ENCODE data around the gene ACOT9. TPM values are rescaled to one million over a fixed set of nuclear protein-coding genes. Genes with fewer than 3 reads are reported as not detected.
A peak's percentile ranks its signal among the peaks of the same experiment; 100 is the strongest.

The ACOT9 gene
- total RNA-seq, 1 donor from 2014 or later, result 59.6 TPM

DNA sequence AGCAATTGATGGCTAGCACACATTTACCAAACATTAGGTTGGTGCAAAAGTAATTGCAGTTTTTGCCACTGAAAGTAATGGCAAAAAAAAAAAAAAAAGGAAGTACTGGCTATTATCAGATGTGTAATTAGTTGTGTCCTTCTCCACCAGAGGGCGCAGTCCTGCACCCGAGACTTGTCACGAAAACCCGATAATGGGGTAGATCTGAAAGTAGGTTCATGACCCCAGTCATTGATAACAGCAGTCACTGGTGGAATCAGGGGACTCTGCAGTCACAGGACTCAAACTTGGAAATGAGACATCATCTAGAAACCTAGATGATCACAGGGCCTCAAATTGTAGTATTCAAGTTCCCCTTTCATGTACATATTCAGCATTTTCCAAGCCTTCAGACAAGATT, 13.1 kb upstream of the ACOT9 start:
- no peak overlapping the region for H2AFZ ChIP-seq (ENCODE audit: low read depth, low read length)
- Mint-ChIP-seq H3K27ac (ENCODE audit: unreplicated experiment) (no peak overlapping the region), H3K36me3 (ENCODE audit: low read depth, unreplicated experiment) (no peaks in the 10 kb centered on the region), H3K4me1 (ENCODE audit: low read depth, unreplicated experiment) (no peaks in the 10 kb centered on the region), H3K27me3 (ENCODE audit: low read depth, unreplicated experiment) (no peaks in the 10 kb centered on the region), H3K9me3 (ENCODE audit: unreplicated experiment) (no peaks in the 10 kb centered on the region), H3K4me3 (ENCODE audit: unreplicated experiment) (no peak overlapping the region)
- H3K27ac ChIP-seq (ENCODE audit: low read depth, low read length), result no peak overlapping the region
- H3K79me2 ChIP-seq (ENCODE audit: insufficient read depth, low read length), result no peaks in the 10 kb centered on the region
- H3K9ac ChIP-seq (ENCODE audit: low read length), result no peak overlapping the region
- no peak overlapping the region for H3K4me2 ChIP-seq (ENCODE audit: low read length)
- TF ChIP-seq, protein P1, sequence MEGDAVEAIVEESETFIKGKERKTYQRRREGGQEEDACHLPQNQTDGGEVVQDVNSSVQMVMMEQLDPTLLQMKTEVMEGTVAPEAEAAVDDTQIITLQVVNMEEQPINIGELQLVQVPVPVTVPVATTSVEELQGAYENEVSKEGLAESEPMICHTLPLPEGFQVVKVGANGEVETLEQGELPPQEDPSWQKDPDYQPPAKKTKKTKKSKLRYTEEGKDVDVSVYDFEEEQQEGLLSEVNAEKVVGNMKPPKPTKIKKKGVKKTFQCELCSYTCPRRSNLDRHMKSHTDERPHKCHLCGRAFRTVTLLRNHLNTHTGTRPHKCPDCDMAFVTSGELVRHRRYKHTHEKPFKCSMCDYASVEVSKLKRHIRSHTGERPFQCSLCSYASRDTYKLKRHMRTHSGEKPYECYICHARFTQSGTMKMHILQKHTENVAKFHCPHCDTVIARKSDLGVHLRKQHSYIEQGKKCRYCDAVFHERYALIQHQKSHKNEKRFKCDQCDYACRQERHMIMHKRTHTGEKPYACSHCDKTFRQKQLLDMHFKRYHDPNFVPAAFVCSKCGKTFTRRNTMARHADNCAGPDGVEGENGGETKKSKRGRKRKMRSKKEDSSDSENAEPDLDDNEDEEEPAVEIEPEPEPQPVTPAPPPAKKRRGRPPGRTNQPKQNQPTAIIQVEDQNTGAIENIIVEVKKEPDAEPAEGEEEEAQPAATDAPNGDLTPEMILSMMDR (IDR thresholded peaks at IDR 0.05; ENCODE audit: insufficient read depth, low read depth, low read length), result peak; percentile 39
- no peak for TF ChIP-seq EZH2 (IDR thresholded peaks at IDR 0.05; ENCODE audit: insufficient read depth, low read length)
- FAIRE-seq (no peak), DNase-seq (ENCODE audit: low read depth) (peak; percentile 5)
- no peaks in the 10 kb centered on the region for H4K20me1 ChIP-seq (ENCODE audit: insufficient read depth, low read length)
- peaks cover 7% of the 10 kb centered on the region for H3K4me1 ChIP-seq (ENCODE audit: insufficient read depth, low read length)
- H3K9me3 ChIP-seq (ENCODE audit: insufficient read depth, low read depth, low read length), result no peaks in the 10 kb centered on the region
- no peaks in the 10 kb centered on the region for H3K27me3 ChIP-seq (ENCODE audit: insufficient read depth, low read length)
- no peak overlapping the region for H3K4me3 ChIP-seq (ENCODE audit: insufficient read depth, low read depth, low read length)
- no peaks in the 10 kb centered on the region for H3K36me3 ChIP-seq (ENCODE audit: insufficient read depth, low read length)

DNA sequence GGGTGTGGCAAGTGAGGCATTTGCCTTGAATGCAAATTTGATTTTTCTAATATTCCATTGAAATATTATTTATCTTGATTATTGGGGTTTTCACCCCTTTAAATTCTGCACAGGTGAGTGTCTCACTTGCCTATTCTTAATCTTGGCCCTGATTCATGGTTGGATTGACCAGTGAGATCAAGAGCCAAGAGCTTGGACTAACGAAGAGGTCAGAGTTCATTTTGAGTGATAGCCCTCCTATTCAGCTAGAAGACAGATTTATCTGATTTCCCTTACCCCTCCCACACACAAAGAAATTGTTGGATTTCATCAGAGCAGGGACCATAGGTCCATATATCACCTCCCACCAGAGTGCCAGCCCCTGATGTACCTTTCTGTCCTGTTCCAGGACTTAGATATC, 11.6 kb upstream of the ACOT9 start:
- H3K9me3 ChIP-seq (ENCODE audit: insufficient read depth, low read depth, low read length), result no peaks in the 10 kb centered on the region
- no peak overlapping the region for H3K9ac ChIP-seq (ENCODE audit: low read length)
- Mint-ChIP-seq H3K4me1 (ENCODE audit: low read depth, unreplicated experiment) (no peaks in the 10 kb centered on the region), H3K9me3 (ENCODE audit: unreplicated experiment) (no peaks in the 10 kb centered on the region), H3K27ac (ENCODE audit: unreplicated experiment) (no peak overlapping the region), H3K36me3 (ENCODE audit: low read depth, unreplicated experiment) (no peaks in the 10 kb centered on the region), H3K4me3 (ENCODE audit: unreplicated experiment) (no peak overlapping the region), H3K27me3 (ENCODE audit: low read depth, unreplicated experiment) (no peaks in the 10 kb centered on the region)
- TF ChIP-seq EZH2 (IDR thresholded peaks at IDR 0.05; ENCODE audit: insufficient read depth, low read length), result no peak
- TF ChIP-seq, protein P1 (IDR thresholded peaks at IDR 0.05; ENCODE audit: insufficient read depth, low read depth, low read length), result no peak
- H4K20me1 ChIP-seq (ENCODE audit: insufficient read depth, low read length), result no peaks in the 10 kb centered on the region
- H3K36me3 ChIP-seq (ENCODE audit: insufficient read depth, low read length), result no peaks in the 10 kb centered on the region
- no peaks in the 10 kb centered on the region for H3K27me3 ChIP-seq (ENCODE audit: insufficient read depth, low read length)
- H3K4me1 ChIP-seq (ENCODE audit: insufficient read depth, low read length), result peaks cover 7% of the 10 kb centered on the region
- no peak overlapping the region for H3K4me3 ChIP-seq (ENCODE audit: insufficient read depth, low read depth, low read length)
- no peak overlapping the region for H3K4me2 ChIP-seq (ENCODE audit: low read length)
- FAIRE-seq (no peak), DNase-seq (ENCODE audit: low read depth) (no peak)
- H3K27ac ChIP-seq (ENCODE audit: low read depth, low read length), result no peak overlapping the region
- H3K79me2 ChIP-seq (ENCODE audit: insufficient read depth, low read length), result no peaks in the 10 kb centered on the region
- no peak overlapping the region for H2AFZ ChIP-seq (ENCODE audit: low read depth, low read length)

DNA sequence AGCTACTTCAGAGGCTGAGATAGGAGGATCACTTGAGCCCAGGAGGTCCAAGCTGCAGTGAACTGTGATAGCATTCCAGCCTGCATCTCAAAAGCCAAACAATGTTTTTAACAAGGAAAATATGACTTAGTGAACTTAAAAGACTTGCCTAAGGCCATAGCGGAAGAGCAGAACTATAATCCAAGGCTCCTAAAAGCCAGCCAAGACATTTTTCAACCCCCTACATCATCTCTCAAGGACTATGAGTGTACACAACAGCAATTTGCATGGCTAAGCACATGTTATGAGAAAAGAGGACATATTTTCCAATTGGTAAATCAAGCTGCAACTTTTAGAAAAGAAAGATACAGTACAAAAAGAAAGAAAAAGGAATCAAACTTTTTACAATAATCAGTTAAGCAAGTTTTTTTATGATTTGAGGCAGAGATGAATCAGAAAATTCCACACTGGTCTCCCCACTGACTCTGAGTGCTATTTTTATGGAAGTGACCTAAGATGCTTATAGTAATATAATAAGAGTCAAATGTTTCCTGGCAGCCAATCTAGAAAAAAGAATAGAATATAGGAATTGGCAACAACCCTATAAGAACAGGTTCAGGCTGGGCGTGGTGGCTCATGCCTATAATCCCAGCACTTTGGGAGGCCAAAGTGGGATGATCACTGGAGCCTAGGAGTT, 9.8 kb upstream of the ACOT9 start:
- H3K9me3 ChIP-seq (ENCODE audit: insufficient read depth, low read depth, low read length), result no peaks in the 10 kb centered on the region
- peak overlapping the region; percentile 58 for H3K27ac ChIP-seq (ENCODE audit: low read depth, low read length)
- peak overlapping the region; percentile 41 for H3K9ac ChIP-seq (ENCODE audit: low read length)
- peak overlapping the region; percentile 29 for H3K4me2 ChIP-seq (ENCODE audit: low read length)
- no peaks in the 10 kb centered on the region for H3K9me3 Mint-ChIP-seq (ENCODE audit: unreplicated experiment)
- peak overlapping the region; percentile 26 for H2AFZ ChIP-seq (ENCODE audit: low read depth, low read length)
- peaks cover 7% of the 10 kb centered on the region for H3K4me1 ChIP-seq (ENCODE audit: insufficient read depth, low read length)
- H3K4me3 ChIP-seq (ENCODE audit: insufficient read depth, low read depth, low read length), result no peak overlapping the region
- no peaks in the 10 kb centered on the region for H3K79me2 ChIP-seq (ENCODE audit: insufficient read depth, low read length)
- H3K36me3 Mint-ChIP-seq (ENCODE audit: low read depth, unreplicated experiment), result no peaks in the 10 kb centered on the region
- DNase-seq (ENCODE audit: low read depth) (peak; percentile 62), FAIRE-seq (peak; percentile 37)
- H3K36me3 ChIP-seq (ENCODE audit: insufficient read depth, low read length), result no peaks in the 10 kb centered on the region
- TF ChIP-seq, protein P1 (IDR thresholded peaks at IDR 0.05; ENCODE audit: insufficient read depth, low read depth, low read length), result no peak
- TF ChIP-seq EZH2 (IDR thresholded peaks at IDR 0.05; ENCODE audit: insufficient read depth, low read length), result no peak
- no peak overlapping the region for H3K4me3 Mint-ChIP-seq (ENCODE audit: unreplicated experiment)
- no peaks in the 10 kb centered on the region for H3K27me3 Mint-ChIP-seq (ENCODE audit: low read depth, unreplicated experiment)
- no peak overlapping the region for H3K27ac Mint-ChIP-seq (ENCODE audit: unreplicated experiment)
- no peaks in the 10 kb centered on the region for H3K27me3 ChIP-seq (ENCODE audit: insufficient read depth, low read length)
- no peaks in the 10 kb centered on the region for H3K4me1 Mint-ChIP-seq (ENCODE audit: low read depth, unreplicated experiment)
- H4K20me1 ChIP-seq (ENCODE audit: insufficient read depth, low read length), result no peaks in the 10 kb centered on the region

All from astrocyte (in vitro differentiated cells and primary cell).